Measurements from ENCODE around the gene ZFP36L2. TPM values are rescaled to one million over a fixed set of nuclear protein-coding genes. Genes with fewer than 3 reads are reported as not detected.

Gene ZFP36L2
- total RNA-seq, 4 donors from 2014 or later: 90.0 to 141 (median 116) TPM

GRCh38 chr2:43178602-43179542, 47.5 kb downstream of the ZFP36L2 start:
- 34% methylated on average over 18 of the region's 18 CpGs for WGBS, 2 donors
- H3K9me3 ChIP-seq: peaks cover 0 to 27% (median 3%) of the 10 kb centered on the region in 4 donors

GRCh38 chr2:43178055-43178598, 48.3 kb downstream of the ZFP36L2 start:
- peak overlapping the region; percentile 66 to 84 (median 78) for H3K27ac ChIP-seq

More at GRCh38 chr2:43178602-43179542, 47.5 kb downstream of the ZFP36L2 start:
- Histone ChIP-seq H3K36me3 (peaks cover 0 to 12% (median 0%) of the 10 kb centered on the region in 3 donors), H3K4me1 (peaks cover 0 to 33% (median 16%) of the 10 kb centered on the region in 4 donors), H3K27me3 (no peaks in the 10 kb centered on the region), H3K27ac (peak overlapping the region; percentile 66 to 84 (median 78)), H3K4me3 (no peak overlapping the region)
- peak in 1 of 2 donors; percentile 60 for TF ChIP-seq EP300 (IDR thresholded peaks at IDR 0.05)
- TF ChIP-seq POLR2A (IDR thresholded peaks at IDR 0.05): no peak
- peak; percentile 54 to 71 for DNase-seq (ENCODE audit: low spot score in 2 of 2)

GRCh38 chr2:43176449-43176848, 50.0 kb downstream of the ZFP36L2 start:
- 100% methylated on average over 1 of the region's 1 CpG for WGBS, 2 donors

More at GRCh38 chr2:43178055-43178598, 48.3 kb downstream of the ZFP36L2 start:
- TF ChIP-seq EP300 (IDR thresholded peaks at IDR 0.05): no peak
- no peak for TF ChIP-seq CTCF (IDR thresholded peaks at IDR 0.05)
- TF ChIP-seq POLR2A (IDR thresholded peaks at IDR 0.05): no peak
- Histone ChIP-seq H3K9me3 (peaks cover 0 to 27% (median 3%) of the 10 kb centered on the region in 4 donors), H3K36me3 (peaks cover 0 to 12% (median 0%) of the 10 kb centered on the region in 3 donors), H3K27me3 (no peaks in the 10 kb centered on the region), H3K4me1 (peaks cover 0 to 36% (median 16%) of the 10 kb centered on the region in 4 donors), H3K4me3 (no peak overlapping the region)
- WGBS, 2 donors: 72 to 75% methylated on average over 7 of the region's 7 CpGs
- no peak for DNase-seq (ENCODE audit: low spot score in 2 of 2)

GRCh38 chr2:43175876-43176275, 50.5 kb downstream of the ZFP36L2 start:
- TF ChIP-seq CTCF (IDR thresholded peaks at IDR 0.05) (no peak), POLR2A (IDR thresholded peaks at IDR 0.05) (no peak), EP300 (IDR thresholded peaks at IDR 0.05) (no peak)
- Histone ChIP-seq H3K9me3 (peaks cover 0 to 27% (median 3%) of the 10 kb centered on the region in 4 donors), H3K36me3 (peaks cover 0 to 12% (median 0%) of the 10 kb centered on the region in 3 donors), H3K27me3 (no peaks in the 10 kb centered on the region), H3K27ac (peak overlapping the region in 1 of 4 donors; percentile 80), H3K4me1 (peaks cover 0 to 36% (median 19%) of the 10 kb centered on the region in 4 donors), H3K4me3 (no peak overlapping the region)
- WGBS, 2 donors: 96 to 98% methylated on average over 9 of the region's 9 CpGs
- no peak for DNase-seq (ENCODE audit: low spot score in 2 of 2)

More at GRCh38 chr2:43176449-43176848, 50.0 kb downstream of the ZFP36L2 start:
- Histone ChIP-seq H3K9me3 (peaks cover 0 to 27% (median 3%) of the 10 kb centered on the region in 4 donors), H3K4me1 (peaks cover 0 to 36% (median 19%) of the 10 kb centered on the region in 4 donors), H3K27ac (no peak overlapping the region), H3K27me3 (no peaks in the 10 kb centered on the region), H3K36me3 (peaks cover 0 to 12% (median 0%) of the 10 kb centered on the region in 3 donors), H3K4me3 (no peak overlapping the region)
- no peak for TF ChIP-seq CTCF (IDR thresholded peaks at IDR 0.05)
- no peak for TF ChIP-seq EP300 (IDR thresholded peaks at IDR 0.05)
- no peak for TF ChIP-seq POLR2A (IDR thresholded peaks at IDR 0.05)
- no peak for DNase-seq (ENCODE audit: low spot score in 2 of 2)

- H3K9me3 ChIP-seq: peaks cover 0 to 27% (median 3%) of the 10 kb centered on the region in 4 donors
- H3K27ac ChIP-seq: peak overlapping the region in 3 of 4 donors; percentile 42 to 80 (median 66)
- WGBS, 2 donors: 6 to 88% methylated on average over 1 of the region's 1 CpG
- no peak for TF ChIP-seq CTCF (IDR thresholded peaks at IDR 0.05)
- H3K27me3 ChIP-seq: no peaks in the 10 kb centered on the region
- H3K4me1 ChIP-seq: peaks cover 0 to 43% (median 20%) of the 10 kb centered on the region in 4 donors
- DNase-seq (ENCODE audit: low spot score in 2 of 2): no peak
- no peak overlapping the region for H3K4me3 ChIP-seq
- peaks cover 0 to 12% (median 0%) of the 10 kb centered on the region in 3 donors for H3K36me3 ChIP-seq
These were observed 51.4 kb downstream of the ZFP36L2 start for GRCh38 chr2:43175020-43175441.

All from tibial nerve (tissue), 4 donors.